AG04450 (cell line): ENCODE results near the gene DNAL1. TPM values are rescaled to one million over a fixed set of nuclear protein-coding genes. Genes with fewer than 3 reads are reported as not detected.

Experiments used
- CTCF ChIA-PET: fragments of 300-600, 350-600 bp; formaldehyde crosslinking; extraction: SDS; loops from one replicate; lab custom pipeline; 2022; ENCODE audit warnings: antibody characterized with exemption, inconsistent platforms; lab: Charles Lee
- POLR2A ChIA-PET: fragments of 350-600 bp; formaldehyde crosslinking; extraction: SDS; loops from one replicate; lab custom pipeline; 2021; ENCODE audit warnings: antibody characterized with exemption, inconsistent platforms; lab: Yijun Ruan, JAX
- DNase-seq: peaks from one replicate; pipeline ENCODE4 v3.0.0-alpha.2; 2011; ENCODE audit warnings: low read depth, low spot score
- H3K27ac ChIP-seq: one replicate; pipeline ENCODE4 v1.5.1; 2012; ENCODE audit warnings: low read depth, low read length, control low read depth
- H3K27me3 ChIP-seq: one replicate; pipeline ENCODE4 v1.6.0; 2012; ENCODE audit warnings: low read length; ENCODE audit not compliant: control insufficient read depth, insufficient read depth
- H3K4me3 ChIP-seq: 2 replicates; pipeline ENCODE4 v1.5.1; 2011; ENCODE audit warnings: mild to moderate bottlenecking, low read depth, low read length, control low read depth
- H3K9me3 ChIP-seq: 2 replicates; pipeline ENCODE4 v1.5.1; 2012; ENCODE audit warnings: low read length; ENCODE audit not compliant: control insufficient read depth, insufficient read depth
- CTCF ChIP-seq: IDR thresholded peaks from 2 replicates; pipeline ENCODE4 v1.5.1; 2011; ENCODE audit warnings: low read depth, low read length, control low read depth, inconsistent platforms
- polyA plus RNA-seq: library from polyadenylated mRNA; depleted of rRNA; stranded (reverse); fragments of >200 nt; gene quantifications from 2 replicates; pipeline ENCODE4 v1.2.3, GENCODE V29; 2011

The DNAL1 gene
- polyA plus RNA-seq, 1 experiment = 10.0 TPM

GRCh38 chr14:73742520-73743238 is 97.9 kb downstream of the DNAL1 start:
- Histone ChIP-seq H3K9me3 (no peaks in the 10 kb centered on the region; the same call in 1 of the 2 replicates), H3K27me3 (no peaks in the 10 kb centered on the region), H3K27ac (peak overlapping the region; percentile 80), H3K4me3 (no peak overlapping the region)
- ChIA-PET CTCF (interaction anchor here (1.6 kb wide), 1 partner anchor 14 kb away, joined by 8 read pairs; no protein-coding TSS in a partner anchor), POLR2A (interaction anchor here (1.0 to 2.4 kb wide), 4 partner anchors 11 to 43 kb away, joined by 3 to 21 read pairs (median 6); a partner anchor contains a TSS)
- no peak for TF ChIP-seq CTCF
- DNase-seq = no peak

GRCh38 chr14:73743431-73743931 is 98.7 kb downstream of the DNAL1 start:
- POLR2A ChIA-PET = interaction anchor here (0.7 kb wide), 1 partner anchor 16 kb away, joined by 3 read pairs; no protein-coding TSS in a partner anchor
- Histone ChIP-seq H3K9me3 (no peaks in the 10 kb centered on the region; the same call in 1 of the 2 replicates), H3K4me3 (no peak overlapping the region), H3K27me3 (no peaks in the 10 kb centered on the region), H3K27ac (peak overlapping the region; percentile 21)
- no peak for TF ChIP-seq CTCF
- CTCF ChIA-PET = interaction anchor here (1.6 kb wide), 1 partner anchor 15 kb away, joined by 8 read pairs; no protein-coding TSS in a partner anchor
- no peak for DNase-seq

GRCh38 chr14:73744175-73744867 is 99.5 kb downstream of the DNAL1 start:
- POLR2A ChIA-PET = interaction anchor here (0.7 to 1.7 kb wide), 3 partner anchors 10 to 28 kb away, joined by 3 to 6 read pairs (median 3); no protein-coding TSS in a partner anchor
- Histone ChIP-seq H3K27ac (peak overlapping the region; percentile 31), H3K27me3 (no peaks in the 10 kb centered on the region), H3K4me3 (no peak overlapping the region), H3K9me3 (no peaks in the 10 kb centered on the region; the same call in 1 of the 2 replicates)
- no peak for DNase-seq
- no peak for TF ChIP-seq CTCF
- CTCF ChIA-PET = interaction anchor here (1.0 to 2.0 kb wide), 2 partner anchors 10 to 15 kb away, joined by 4 to 9 read pairs; no protein-coding TSS in a partner anchor

GRCh38 chr14:73744874-73745529 is 100.2 kb downstream of the DNAL1 start:
- TF ChIP-seq CTCF = no peak
- ChIA-PET CTCF (interaction anchor here (0.6 to 2.0 kb wide), 4 partner anchors 10 to 48 kb away, joined by 3 to 9 read pairs (median 4); no protein-coding TSS in a partner anchor), POLR2A (interaction anchor here (1.1 to 1.7 kb wide), 2 partner anchors 10 to 27 kb away, joined by 3 to 6 read pairs; no protein-coding TSS in a partner anchor)
- Histone ChIP-seq H3K9me3 (no peaks in the 10 kb centered on the region), H3K4me3 (no peak overlapping the region), H3K27me3 (no peaks in the 10 kb centered on the region), H3K27ac (peak overlapping the region; percentile 21)
- DNase-seq = no peak
